ENCODE measurements around the gene GPANK1. TPM values are rescaled to one million over a fixed set of nuclear protein-coding genes. Genes with fewer than 3 reads are reported as not detected.

GPANK1 gene
- total RNA-seq, 2 experiments from 2014 or later: 33.6 to 35.2 TPM

GRCh38 chr6:31631681-31632278 is 33.0 kb downstream of the GPANK1 start:
- Mint-ChIP-seq H3K27ac (no peak overlapping the region), H3K9me3 (no peaks in the 10 kb centered on the region), H3K36me3 (ENCODE audit: low read depth) (peaks cover 87% of the 10 kb centered on the region), H3K4me3 (no peak overlapping the region), H3K27me3 (no peaks in the 10 kb centered on the region), H3K4me1 (no peaks in the 10 kb centered on the region)
- no peak for DNase-seq
- ChIA-PET CTCF (no interaction called here), POLR2A (no interaction called here)

GRCh38 chr6:31631209-31631608 is 33.6 kb downstream of the GPANK1 start:
- CTCF ChIA-PET: no interaction called here
- POLR2A ChIA-PET: interaction anchor here (1.4 kb wide), 1 partner anchor 10 kb away, joined by 4 read pairs; the partner anchor contains the start of gene PRRC2A
- H3K4me1 Mint-ChIP-seq: peaks cover 1% of the 10 kb centered on the region
- no peaks in the 10 kb centered on the region for H3K9me3 Mint-ChIP-seq
- no peak overlapping the region for H3K4me3 Mint-ChIP-seq
- no peak for DNase-seq
- peaks cover 87% of the 10 kb centered on the region for H3K36me3 Mint-ChIP-seq (ENCODE audit: low read depth)
- H3K27me3 Mint-ChIP-seq: no peaks in the 10 kb centered on the region
- no peak overlapping the region for H3K27ac Mint-ChIP-seq

DNA sequence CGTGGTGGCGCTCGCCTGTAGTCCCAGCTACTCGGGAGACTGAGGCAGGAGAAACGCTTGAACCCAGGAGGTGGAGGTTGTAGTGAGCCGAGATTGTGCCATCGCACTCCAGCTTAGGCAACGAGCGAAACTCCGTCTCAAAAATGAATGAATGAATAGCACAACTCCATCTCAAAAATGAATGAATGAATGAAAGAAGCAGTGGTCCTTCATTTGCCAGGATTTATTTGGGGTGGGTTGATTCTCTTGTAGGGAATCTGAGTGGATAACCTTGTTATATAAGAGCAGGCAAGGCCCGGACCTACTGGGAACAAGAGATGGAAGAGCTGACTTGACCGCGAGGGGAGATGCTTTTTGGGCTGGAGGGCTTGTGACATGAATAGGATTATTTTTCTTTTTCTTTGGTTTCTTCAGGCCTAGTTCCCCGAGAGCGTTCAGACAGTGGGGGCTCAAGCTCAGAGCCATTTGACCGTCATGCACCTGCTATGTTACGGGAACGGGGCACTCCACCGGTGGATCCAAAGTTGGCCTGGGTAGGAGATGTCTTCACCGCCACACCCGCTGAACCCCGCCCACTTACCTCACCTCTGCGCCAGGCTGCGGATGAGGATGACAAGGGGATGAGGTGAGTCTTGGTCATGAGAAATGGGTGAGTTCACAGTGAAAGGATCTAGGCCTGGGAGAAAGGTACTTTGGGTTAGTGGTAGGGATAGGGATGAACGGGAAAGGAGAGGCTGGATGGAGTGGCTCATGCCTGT is 34.4 kb downstream of the GPANK1 start:
- POLR2A ChIA-PET: interaction anchor here (1.1 to 1.4 kb wide), 3 partner anchors 9 to 22 kb away, joined by 3 to 5 read pairs (median 4); partner anchors contain the start of genes BAG6 and PRRC2A
- H3K36me3 Mint-ChIP-seq (ENCODE audit: low read depth): peaks cover 89% of the 10 kb centered on the region

DNA sequence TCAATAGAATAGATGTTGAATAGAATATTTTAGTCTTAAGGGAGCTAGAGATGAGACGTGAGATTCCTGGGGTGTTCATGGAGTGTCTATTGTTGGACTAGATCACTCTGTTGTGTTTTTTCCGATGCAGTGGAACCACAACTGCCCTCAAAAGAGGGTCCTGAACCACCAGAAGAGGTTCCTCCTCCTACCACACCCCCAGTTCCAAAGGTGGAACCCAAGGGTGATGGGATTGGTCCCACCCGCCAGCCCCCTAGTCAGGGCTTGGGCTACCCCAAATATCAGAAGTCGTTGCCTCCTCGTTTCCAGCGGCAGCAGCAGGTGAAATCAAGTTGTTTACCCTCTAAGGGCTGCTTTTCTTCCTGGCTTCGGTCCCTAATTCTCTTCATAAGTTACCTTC is 35.8 kb downstream of the GPANK1 start:
- Mint-ChIP-seq H3K9me3 (no peaks in the 10 kb centered on the region), H3K27me3 (no peaks in the 10 kb centered on the region), H3K4me3 (no peak overlapping the region), H3K4me1 (peaks cover 3% of the 10 kb centered on the region), H3K36me3 (ENCODE audit: low read depth) (peaks cover 92% of the 10 kb centered on the region), H3K27ac (no peak overlapping the region)
- DNase-seq: no peak
- ChIA-PET CTCF (no interaction called here), POLR2A (interaction anchor here (1.1 to 1.3 kb wide), 2 partner anchors 15 to 23 kb away, joined by 3 to 5 read pairs; partner anchors contain the start of gene BAG6)

More for the DNA sequence above, 34.4 kb downstream of the GPANK1 start:
- no peak overlapping the region for H3K27ac Mint-ChIP-seq
- no peak overlapping the region for H3K4me3 Mint-ChIP-seq
- no peaks in the 10 kb centered on the region for H3K9me3 Mint-ChIP-seq
- CTCF ChIA-PET: no interaction called here
- H3K27me3 Mint-ChIP-seq: no peaks in the 10 kb centered on the region
- DNase-seq: no peak
- peaks cover 3% of the 10 kb centered on the region for H3K4me1 Mint-ChIP-seq

DNA sequence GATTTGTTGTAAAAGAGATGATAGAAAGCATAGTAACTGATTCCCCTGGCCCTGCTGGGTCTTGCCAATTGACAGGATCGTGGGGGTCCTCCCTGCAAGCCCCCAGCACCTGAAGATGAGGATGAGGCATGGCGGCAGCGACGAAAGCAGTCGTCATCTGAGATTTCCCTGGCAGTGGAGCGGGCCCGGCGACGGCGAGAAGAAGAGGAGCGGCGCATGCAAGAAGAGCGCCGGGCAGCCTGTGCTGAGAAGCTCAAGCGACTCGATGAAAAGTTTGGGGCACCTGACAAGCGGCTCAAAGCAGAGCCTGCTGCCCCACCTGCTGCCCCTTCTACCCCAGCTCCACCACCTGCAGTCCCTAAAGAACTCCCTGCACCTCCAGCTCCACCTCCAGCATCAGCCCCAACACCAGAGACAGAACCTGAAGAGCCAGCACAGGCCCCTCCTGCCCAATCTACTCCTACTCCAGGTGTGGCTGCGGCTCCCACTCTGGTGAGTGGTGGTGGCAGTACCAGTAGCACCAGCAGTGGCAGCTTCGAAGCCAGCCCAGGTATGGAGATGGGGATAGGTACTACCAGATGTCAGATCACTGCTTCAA is 37.0 kb downstream of the GPANK1 start:
- peaks cover 92% of the 10 kb centered on the region for H3K36me3 Mint-ChIP-seq (ENCODE audit: low read depth)
- ChIA-PET POLR2A (interaction anchor here (0.8 to 2.3 kb wide), 3 partner anchors 11 to 25 kb away, joined by 3 to 14 read pairs (median 4); no protein-coding TSS in a partner anchor), CTCF (no interaction called here)
- H3K4me1 Mint-ChIP-seq: peaks cover 10% of the 10 kb centered on the region
- DNase-seq: no peak
- no peak overlapping the region for H3K27ac Mint-ChIP-seq
- no peaks in the 10 kb centered on the region for H3K9me3 Mint-ChIP-seq
- H3K4me3 Mint-ChIP-seq: no peak overlapping the region
- no peaks in the 10 kb centered on the region for H3K27me3 Mint-ChIP-seq

DNA sequence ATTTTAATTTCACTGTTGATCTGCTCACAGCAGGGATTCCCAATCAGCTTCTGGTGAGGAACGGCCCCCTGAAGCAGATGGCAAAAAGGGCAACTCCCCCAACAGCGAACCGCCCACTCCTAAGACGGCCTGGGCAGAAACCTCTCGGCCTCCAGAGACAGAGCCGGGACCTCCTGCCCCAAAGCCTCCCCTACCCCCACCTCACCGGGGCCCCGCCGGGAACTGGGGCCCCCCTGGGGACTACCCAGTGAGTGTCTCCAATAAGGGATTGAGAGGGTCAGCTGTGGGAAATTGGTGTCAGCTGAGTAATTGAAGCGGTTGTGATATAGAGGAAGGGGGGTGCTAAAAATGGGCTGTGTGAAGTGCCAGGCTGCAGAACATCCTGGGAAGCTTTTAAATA is 37.8 kb downstream of the GPANK1 start:
- ChIA-PET CTCF (no interaction called here), POLR2A (interaction anchor here (1.0 to 2.3 kb wide), 2 partner anchors 12 to 26 kb away, joined by 3 to 14 read pairs; no protein-coding TSS in a partner anchor)
- Mint-ChIP-seq H3K4me1 (peaks cover 18% of the 10 kb centered on the region), H3K9me3 (no peaks in the 10 kb centered on the region), H3K36me3 (ENCODE audit: low read depth) (peaks cover 94% of the 10 kb centered on the region), H3K27me3 (no peaks in the 10 kb centered on the region), H3K27ac (no peak overlapping the region), H3K4me3 (no peak overlapping the region)
- DNase-seq: no peak

GRCh38 chr6:31624070-31624469 is 40.7 kb downstream of the GPANK1 start:
- no peak overlapping the region for H3K4me3 Mint-ChIP-seq
- CTCF ChIA-PET: interaction anchor here (3.7 kb wide), 1 partner anchor 73 kb away, joined by 9 read pairs; no protein-coding TSS in a partner anchor
- H3K9me3 Mint-ChIP-seq: no peaks in the 10 kb centered on the region
- peaks cover 30% of the 10 kb centered on the region for H3K4me1 Mint-ChIP-seq
- H3K36me3 Mint-ChIP-seq (ENCODE audit: low read depth): peaks cover 77% of the 10 kb centered on the region
- POLR2A ChIA-PET: interaction anchor here (1.1 to 1.6 kb wide), 2 partner anchors 28 to 41 kb away, joined by 4 to 7 read pairs; partner anchors contain the start of genes BAG6 and GPANK1
- no peak overlapping the region for H3K27ac Mint-ChIP-seq
- no peaks in the 10 kb centered on the region for H3K27me3 Mint-ChIP-seq
- no peak for DNase-seq

GRCh38 chr6:31622684-31623091 is 42.1 kb downstream of the GPANK1 start:
- POLR2A ChIA-PET: interaction anchor here (0.8 to 4.1 kb wide), 17 partner anchors 12 to 213 kb away, joined by 3 to 60 read pairs (median 4); partner anchors contain the start of genes BAG6, C6orf47, DDX39B and GPANK1

DNA sequence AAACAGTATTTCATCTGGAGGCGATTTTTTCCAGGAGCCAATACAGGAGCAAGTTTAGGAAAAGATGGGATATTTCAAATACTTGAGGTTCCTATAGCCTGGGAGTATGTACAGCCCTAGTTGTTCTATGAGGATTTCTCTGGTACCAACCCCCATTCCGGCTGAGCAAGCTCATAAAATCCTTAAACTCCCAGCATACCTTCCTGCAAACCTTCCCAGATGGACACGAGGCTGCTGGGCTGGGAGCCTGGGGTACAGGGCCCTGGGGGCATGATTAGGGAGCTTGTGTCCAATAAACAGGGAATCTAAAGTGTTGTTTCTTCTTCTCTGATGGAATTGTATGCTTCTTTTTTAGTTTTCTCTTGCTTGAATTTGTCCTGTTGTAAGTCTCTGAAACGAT is 42.8 kb downstream of the GPANK1 start:
- Mint-ChIP-seq H3K9me3 (no peaks in the 10 kb centered on the region), H3K4me1 (peaks cover 34% of the 10 kb centered on the region), H3K4me3 (peak overlapping the region; percentile 81), H3K27ac (peak overlapping the region; percentile 89), H3K36me3 (ENCODE audit: low read depth) (peaks cover 58% of the 10 kb centered on the region), H3K27me3 (no peaks in the 10 kb centered on the region)
- POLR2A ChIA-PET: interaction anchor here (0.8 to 4.1 kb wide), 21 partner anchors 11 to 206 kb away, joined by 3 to 60 read pairs (median 4); partner anchors contain the start of genes APOM, BAG6, C6orf47 and GPANK1
- no peak for DNase-seq
- CTCF ChIA-PET: interaction anchor here (1.0 to 3.7 kb wide), 6 partner anchors 24 to 209 kb away, joined by 3 to 10 read pairs (median 6); partner anchors contain the start of gene MSH5

More at GRCh38 chr6:31622684-31623091, 42.1 kb downstream of the GPANK1 start:
- H3K4me1 Mint-ChIP-seq: peaks cover 33% of the 10 kb centered on the region
- H3K27me3 Mint-ChIP-seq: no peaks in the 10 kb centered on the region
- peak overlapping the region; percentile 81 for H3K4me3 Mint-ChIP-seq
- CTCF ChIA-PET: interaction anchor here (1.0 to 3.7 kb wide), 4 partner anchors 25 to 208 kb away, joined by 3 to 10 read pairs (median 6); partner anchors contain the start of gene MSH5
- H3K36me3 Mint-ChIP-seq (ENCODE audit: low read depth): peaks cover 65% of the 10 kb centered on the region
- DNase-seq: no peak
- H3K27ac Mint-ChIP-seq: peak overlapping the region; percentile 89
- H3K9me3 Mint-ChIP-seq: no peaks in the 10 kb centered on the region

GRCh38 chr6:31621320-31621939 is 43.4 kb downstream of the GPANK1 start:
- peaks cover 38% of the 10 kb centered on the region for H3K4me1 Mint-ChIP-seq
- peak overlapping the region; percentile 81 for H3K4me3 Mint-ChIP-seq
- H3K27ac Mint-ChIP-seq: peak overlapping the region; percentile 89
- ChIA-PET CTCF (interaction anchor here (1.2 to 3.7 kb wide), 5 partner anchors 24 to 149 kb away, joined by 3 to 10 read pairs (median 7); partner anchors contain the start of gene MSH5), POLR2A (interaction anchor here (0.9 to 4.1 kb wide), 27 partner anchors 9 to 574 kb away, joined by 3 to 60 read pairs (median 4); partner anchors contain the start of genes APOM, BAG6, C6orf47 and GPANK1)
- H3K9me3 Mint-ChIP-seq: no peaks in the 10 kb centered on the region
- no peak for DNase-seq
- H3K27me3 Mint-ChIP-seq: no peaks in the 10 kb centered on the region
- H3K36me3 Mint-ChIP-seq (ENCODE audit: low read depth): peaks cover 54% of the 10 kb centered on the region

GRCh38 chr6:31620586-31621319 is 44.0 kb downstream of the GPANK1 start, which contains the start of gene PRRC2A:
Gene PRRC2A, plus strand, starts transcription at chr6:31620715. Its CDS starts 2,075 bp downstream, at chr6:31622790.
- Mint-ChIP-seq H3K27ac (peak within 1 kb of the TSS; percentile 95), H3K4me3 (peak within 1 kb of the TSS; percentile 81), H3K36me3 (ENCODE audit: low read depth) (peaks cover 47% of the 10 kb centered on the region), H3K4me1 (peaks cover 43% of the 10 kb centered on the region), H3K9me3 (no peaks in the 10 kb centered on the region), H3K27me3 (no peaks in the 10 kb centered on the region)
- CTCF ChIA-PET: interaction anchor here (0.7 to 3.7 kb wide), 6 partner anchors 22 to 150 kb away, joined by 3 to 9 read pairs (median 4); partner anchors contain the start of genes ATP6V1G2 and MSH5
- POLR2A ChIA-PET: interaction anchor here (0.9 to 4.1 kb wide), 28 partner anchors 10 to 575 kb away, joined by 3 to 60 read pairs (median 4); partner anchors contain the start of genes APOM, BAG6, C6orf47 and DDX39B
- no peak for DNase-seq
